Adipocyte (in vitro differentiated cells): ENCODE measurements around the gene OR51I2.

ENCODE experiments used
- DNase-seq: peaks from one replicate; pipeline ENCODE4 v3.0.0-alpha.2; 2015; ENCODE audit warnings: low read depth
- H3K27me3 ChIP-seq: replicated peaks from 2 replicates; pipeline ENCODE4 v1.7.0; 2013; ENCODE audit warnings: mild to moderate bottlenecking, low read length, moderate library complexity; ENCODE audit not compliant: control insufficient read depth, insufficient read depth
- H3K36me3 ChIP-seq: 2 replicates; pipeline ENCODE4 v1.7.0; 2013; ENCODE audit warnings: low read length, mild to moderate bottlenecking, moderate library complexity; ENCODE audit not compliant: control insufficient read depth, insufficient read depth, severe bottlenecking
- H3K4me1 ChIP-seq: 2 replicates; pipeline ENCODE4 v1.7.0; 2013; ENCODE audit warnings: mild to moderate bottlenecking, low read length, moderate library complexity; ENCODE audit not compliant: control insufficient read depth, insufficient read depth
- H3K4me3 ChIP-seq: 2 replicates; pipeline ENCODE4 v1.7.0; 2013; ENCODE audit warnings: mild to moderate bottlenecking, low read length, moderate library complexity
- H3K9ac ChIP-seq: 2 replicates; pipeline ENCODE4 v1.7.0; 2013; ENCODE audit warnings: mild to moderate bottlenecking, low read length, moderate library complexity
- H3K9me3 ChIP-seq: 2 replicates; pipeline ENCODE4 v1.7.0; 2013; ENCODE audit warnings: mild to moderate bottlenecking, low read length, moderate library complexity; ENCODE audit not compliant: control insufficient read depth

The OR51I2 gene, protein sequence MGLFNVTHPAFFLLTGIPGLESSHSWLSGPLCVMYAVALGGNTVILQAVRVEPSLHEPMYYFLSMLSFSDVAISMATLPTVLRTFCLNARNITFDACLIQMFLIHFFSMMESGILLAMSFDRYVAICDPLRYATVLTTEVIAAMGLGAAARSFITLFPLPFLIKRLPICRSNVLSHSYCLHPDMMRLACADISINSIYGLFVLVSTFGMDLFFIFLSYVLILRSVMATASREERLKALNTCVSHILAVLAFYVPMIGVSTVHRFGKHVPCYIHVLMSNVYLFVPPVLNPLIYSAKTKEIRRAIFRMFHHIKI

DNA sequence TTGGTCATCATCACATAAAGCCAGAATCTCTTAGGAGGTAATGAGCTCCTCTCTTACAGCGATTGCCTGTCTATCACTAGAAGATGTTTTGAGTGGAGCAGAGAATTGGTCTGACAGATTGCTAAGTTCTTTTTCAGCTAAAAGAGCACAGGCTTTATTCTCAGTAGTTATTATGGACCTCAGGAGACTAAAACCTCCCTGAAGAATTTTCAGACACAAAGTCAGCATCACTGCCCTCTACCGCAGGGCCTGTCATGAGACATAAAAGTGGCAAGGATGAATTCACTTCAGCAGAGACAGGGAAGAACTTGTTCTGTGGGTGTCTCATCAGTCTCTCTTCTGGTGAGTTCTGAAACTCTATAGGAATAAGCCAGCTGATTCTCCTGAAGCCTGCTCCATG is at the start of gene OR51I2:
OR51I2 (plus strand) TSS at position 301 of the 400 bp plus-strand sequence. CDS start 4,166 bp downstream, outside the sequence.
- no peak within 1 kb of the TSS for H3K4me3 ChIP-seq
- H3K27me3 ChIP-seq, result peaks cover 5% of the 10 kb centered on the region
- no peak for DNase-seq
- H3K9me3 ChIP-seq, result no peaks in the 10 kb centered on the region
- no peak within 1 kb of the TSS for H3K9ac ChIP-seq
- H3K4me1 ChIP-seq, result no peaks in the 10 kb centered on the region
- H3K36me3 ChIP-seq, result no peaks in the 10 kb centered on the region

DNA sequence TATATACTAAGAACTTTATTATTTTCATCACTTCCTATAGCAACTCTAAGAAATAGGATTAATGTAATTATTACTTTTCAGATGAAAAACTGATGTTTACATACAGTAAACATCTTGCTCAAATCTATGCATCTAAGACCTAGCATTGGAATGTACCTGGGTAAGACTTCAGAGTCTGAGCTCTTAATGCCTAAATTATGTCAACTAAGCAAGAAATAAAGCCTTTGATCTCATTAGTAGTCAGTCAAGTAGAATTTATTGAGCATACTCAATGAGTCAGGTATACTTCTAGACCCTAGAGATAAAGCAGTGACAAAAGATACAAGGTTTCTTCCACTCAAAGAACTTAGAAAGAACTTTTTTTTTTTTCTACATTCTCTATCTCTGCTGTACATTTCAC is 44.0 kb upstream of the OR51I2 start:
- no peaks in the 10 kb centered on the region for H3K4me1 ChIP-seq
- no peak for DNase-seq
- H3K9me3 ChIP-seq, result no peaks in the 10 kb centered on the region

DNA sequence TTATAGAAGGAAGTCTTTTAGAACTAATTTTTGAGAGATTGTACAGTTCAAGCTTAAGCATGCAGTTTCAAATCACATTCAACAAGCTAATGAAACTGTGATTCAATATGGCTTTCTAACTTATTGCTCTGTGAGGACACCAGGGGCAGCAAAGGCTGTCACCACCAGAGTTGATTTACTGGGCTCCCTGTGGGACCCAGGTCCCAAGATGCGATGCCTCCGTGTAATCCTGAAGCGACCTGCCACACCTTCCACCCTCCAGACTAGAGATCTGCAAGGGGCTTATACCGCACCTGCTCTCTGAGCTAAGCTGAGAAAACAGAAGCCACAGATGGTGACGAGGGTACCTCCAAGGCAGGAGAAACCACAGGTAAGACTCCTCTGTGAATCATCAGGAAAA is 28.1 kb upstream of the OR51I2 start:
- no peak overlapping the region for H3K4me3 ChIP-seq
- H3K9ac ChIP-seq, result no peak overlapping the region
- no peaks in the 10 kb centered on the region for H3K4me1 ChIP-seq
- H3K36me3 ChIP-seq, result no peaks in the 10 kb centered on the region
- no peaks in the 10 kb centered on the region for H3K9me3 ChIP-seq
- DNase-seq, result no peak
- peaks cover 6% of the 10 kb centered on the region for H3K27me3 ChIP-seq

More for the DNA sequence above, 44.0 kb upstream of the OR51I2 start:
- H3K9ac ChIP-seq, result no peak overlapping the region
- no peaks in the 10 kb centered on the region for H3K36me3 ChIP-seq
- peaks cover 6% of the 10 kb centered on the region for H3K27me3 ChIP-seq
- H3K4me3 ChIP-seq, result no peak overlapping the region

DNA sequence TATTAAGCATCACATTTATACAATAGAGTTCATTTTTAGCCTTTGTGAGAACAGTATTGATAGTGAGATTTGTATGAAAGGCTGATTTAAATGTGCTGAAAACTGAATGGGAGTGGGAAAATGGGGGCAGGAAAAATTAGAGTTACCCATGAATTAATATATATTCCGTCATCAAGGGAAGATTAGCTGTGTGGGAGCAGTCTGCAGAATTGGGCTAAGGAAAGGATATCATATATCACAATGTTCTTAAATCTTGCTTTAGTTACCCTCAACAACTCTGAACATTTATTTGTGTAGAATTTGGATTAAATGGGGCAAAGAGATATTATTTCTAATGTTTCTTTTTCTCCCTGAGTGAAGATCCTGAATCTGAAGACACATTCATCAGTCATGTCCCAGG is 27.3 kb upstream of the OR51I2 start, which contains the start of gene OR51Q1:
OR51Q1 (plus strand) TSS at position 301 of the 400 bp plus-strand sequence; CDS start at position 391, 90 bp downstream.
- no peaks in the 10 kb centered on the region for H3K36me3 ChIP-seq

DNA sequence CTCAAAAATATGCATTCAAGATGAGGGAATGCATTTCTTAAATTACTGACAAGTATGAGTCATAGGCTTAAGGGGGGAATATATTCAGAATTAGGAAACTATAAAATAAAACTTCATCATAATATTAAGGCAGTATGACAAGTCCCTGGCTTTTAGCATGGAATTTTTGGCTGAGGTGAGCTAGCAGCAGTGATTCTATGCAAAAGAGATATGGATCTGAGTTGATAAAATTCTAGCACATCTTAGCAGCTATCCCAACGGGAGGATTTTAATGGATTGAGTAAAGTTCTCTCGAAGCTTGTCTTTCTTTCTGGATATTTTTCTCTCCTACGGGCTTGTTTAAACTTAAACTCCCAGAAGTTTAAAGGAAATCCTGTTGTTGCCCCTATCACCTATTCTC is 26.0 kb upstream of the OR51I2 start:
- DNase-seq, result no peak
- Histone ChIP-seq H3K9ac (no peak overlapping the region), H3K27me3 (peaks cover 6% of the 10 kb centered on the region), H3K4me1 (no peaks in the 10 kb centered on the region), H3K36me3 (no peaks in the 10 kb centered on the region), H3K4me3 (no peak overlapping the region), H3K9me3 (no peaks in the 10 kb centered on the region)

More for the DNA sequence above, 27.3 kb upstream of the OR51I2 start, which contains the start of gene OR51Q1:
- DNase-seq, result no peak
- H3K9ac ChIP-seq, result no peak within 1 kb of the TSS
- H3K4me1 ChIP-seq, result no peaks in the 10 kb centered on the region
- H3K27me3 ChIP-seq, result peaks cover 6% of the 10 kb centered on the region
- H3K9me3 ChIP-seq, result no peaks in the 10 kb centered on the region
- no peak within 1 kb of the TSS for H3K4me3 ChIP-seq

DNA sequence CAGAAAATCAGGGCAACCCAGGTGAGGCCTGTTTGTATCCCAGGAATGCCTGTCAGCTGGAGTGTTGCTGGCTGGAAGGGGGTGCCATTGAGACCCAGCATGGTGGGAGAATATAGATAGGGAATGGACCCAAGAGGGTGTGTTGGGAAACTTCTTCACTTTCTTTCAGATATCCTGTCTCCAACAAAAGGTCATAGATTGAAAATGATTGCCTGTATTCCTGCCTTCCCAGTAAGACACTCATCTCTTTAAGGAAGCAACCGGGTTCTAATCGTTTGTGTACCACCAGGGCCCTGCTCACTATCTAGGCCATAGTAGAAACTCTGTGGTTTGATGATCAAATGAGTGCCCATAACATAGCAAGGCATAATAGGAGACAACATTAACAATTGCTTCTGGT is 7.7 kb upstream of the OR51I2 start, which contains the start of gene OR51I1:
OR51I1 (minus strand) TSS at position 101 of the 400 bp plus-strand sequence; CDS start at position 101, 0 bp downstream.
- Histone ChIP-seq H3K4me1 (no peaks in the 10 kb centered on the region), H3K27me3 (peaks cover 7% of the 10 kb centered on the region), H3K36me3 (no peaks in the 10 kb centered on the region), H3K4me3 (no peak within 1 kb of the TSS), H3K9me3 (no peaks in the 10 kb centered on the region), H3K9ac (no peak within 1 kb of the TSS)
- no peak for DNase-seq

DNA sequence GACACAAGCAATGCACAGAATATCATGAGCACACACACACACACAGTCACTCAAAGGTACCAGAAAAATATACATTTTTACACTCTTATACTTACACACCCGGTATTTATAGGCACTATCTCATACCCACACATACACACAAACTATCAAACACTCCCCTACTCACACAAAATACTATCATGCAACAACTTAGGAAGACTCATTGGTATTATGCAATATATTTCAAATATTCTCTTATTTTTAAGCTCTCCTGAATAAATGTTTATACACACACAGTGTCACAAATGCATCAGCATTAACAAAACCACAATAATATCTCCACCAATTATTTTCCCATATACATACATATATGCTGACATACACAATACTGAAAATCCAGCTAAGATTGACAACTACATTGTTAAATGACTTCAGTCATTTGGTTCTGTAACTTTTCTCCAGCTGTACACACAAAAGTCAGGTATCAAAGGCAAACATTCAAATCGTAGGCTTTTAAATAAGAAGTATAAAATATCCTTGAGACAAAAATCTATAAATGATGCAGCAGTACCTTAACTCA is 5.2 kb upstream of the OR51I2 start:
- Histone ChIP-seq H3K4me1 (no peaks in the 10 kb centered on the region), H3K36me3 (no peaks in the 10 kb centered on the region), H3K9me3 (no peaks in the 10 kb centered on the region), H3K9ac (no peak overlapping the region), H3K4me3 (no peak overlapping the region), H3K27me3 (peaks cover 7% of the 10 kb centered on the region)
- DNase-seq, result no peak

DNA sequence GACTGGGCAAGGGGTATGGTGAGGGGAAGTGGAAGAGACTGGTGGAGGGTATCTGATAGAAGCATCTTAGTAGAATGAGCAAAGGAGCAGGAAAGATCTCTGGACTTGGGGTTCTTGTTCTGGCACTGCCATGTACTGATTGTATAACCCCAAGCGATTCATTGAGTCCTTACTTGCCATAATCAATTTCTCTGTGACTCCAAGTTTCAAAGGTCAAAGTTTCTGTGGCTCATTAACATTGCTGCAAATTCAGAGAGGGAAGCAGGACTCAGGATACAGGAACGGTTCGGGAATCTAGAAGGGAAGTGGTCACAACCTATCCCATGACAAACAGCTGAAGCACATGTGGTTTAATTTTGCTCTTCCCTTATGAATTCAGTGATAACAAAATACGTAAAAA is 309 bp downstream of the OR51I2 start:
- Histone ChIP-seq H3K4me3 (no peak overlapping the region), H3K9ac (no peak overlapping the region), H3K4me1 (no peaks in the 10 kb centered on the region), H3K27me3 (peaks cover 5% of the 10 kb centered on the region), H3K36me3 (no peaks in the 10 kb centered on the region), H3K9me3 (no peaks in the 10 kb centered on the region)
- no peak for DNase-seq

DNA sequence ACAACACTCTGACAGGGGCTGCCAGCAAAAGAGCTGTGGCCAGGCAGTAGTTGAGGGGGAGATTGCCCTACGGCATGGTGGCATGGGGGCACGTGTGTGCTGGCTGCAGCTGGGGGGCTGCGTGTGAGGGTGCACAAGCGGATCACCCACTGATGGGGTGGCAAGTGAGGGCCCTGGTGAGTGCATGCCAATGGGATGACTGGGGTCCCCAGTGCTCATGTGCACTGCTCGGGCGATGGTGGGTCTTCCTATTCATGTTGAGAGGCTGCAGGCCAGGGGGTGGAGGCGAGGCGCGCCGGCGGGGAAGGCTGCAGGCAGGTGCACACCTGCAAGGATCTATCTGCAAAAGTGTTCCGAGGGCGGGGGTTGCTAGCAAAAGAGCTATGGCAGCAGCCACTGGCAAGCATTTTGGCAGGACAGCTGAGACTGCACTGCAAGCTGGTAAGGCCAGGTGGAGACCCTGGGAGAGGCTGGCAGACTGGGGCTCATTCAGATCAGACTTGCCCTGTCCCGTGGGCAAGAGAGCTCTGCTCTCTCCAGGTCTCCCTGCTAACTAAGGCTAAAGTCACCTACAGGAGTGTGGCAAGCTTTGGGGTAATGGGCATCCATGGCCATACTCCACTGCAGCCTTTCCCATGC is 12.0 kb downstream of the OR51I2 start:
- H3K9me3 ChIP-seq, result no peaks in the 10 kb centered on the region
- no peak for DNase-seq
- H3K4me1 ChIP-seq, result peaks cover 8% of the 10 kb centered on the region
- H3K27me3 ChIP-seq, result no peaks in the 10 kb centered on the region
- no peak overlapping the region for H3K4me3 ChIP-seq
- H3K36me3 ChIP-seq, result no peaks in the 10 kb centered on the region
- H3K9ac ChIP-seq, result no peak overlapping the region

DNA sequence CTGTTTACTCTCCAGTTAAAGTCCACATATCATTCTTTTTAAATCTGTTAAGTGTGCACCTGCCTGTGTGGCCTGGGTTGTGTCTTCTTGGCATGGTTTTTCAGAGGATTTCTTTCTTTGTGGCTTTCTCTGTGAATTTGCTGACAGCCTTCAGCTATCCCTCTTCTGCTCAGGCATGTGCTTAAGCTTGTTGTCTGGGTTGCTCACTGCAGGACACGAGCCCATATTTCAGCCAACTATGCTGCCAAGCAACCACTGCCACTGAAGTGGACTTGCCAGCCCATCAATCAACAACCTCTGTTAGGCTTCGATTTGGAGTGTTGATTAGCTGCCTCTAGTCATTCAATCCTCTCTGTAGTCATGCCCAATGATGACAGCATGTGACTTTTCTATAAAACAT is 18.4 kb downstream of the OR51I2 start:
- no peak for DNase-seq
- Histone ChIP-seq H3K4me1 (no peaks in the 10 kb centered on the region), H3K27me3 (peaks cover 10% of the 10 kb centered on the region), H3K4me3 (no peak overlapping the region), H3K9me3 (no peaks in the 10 kb centered on the region), H3K9ac (no peak overlapping the region), H3K36me3 (no peaks in the 10 kb centered on the region)

DNA sequence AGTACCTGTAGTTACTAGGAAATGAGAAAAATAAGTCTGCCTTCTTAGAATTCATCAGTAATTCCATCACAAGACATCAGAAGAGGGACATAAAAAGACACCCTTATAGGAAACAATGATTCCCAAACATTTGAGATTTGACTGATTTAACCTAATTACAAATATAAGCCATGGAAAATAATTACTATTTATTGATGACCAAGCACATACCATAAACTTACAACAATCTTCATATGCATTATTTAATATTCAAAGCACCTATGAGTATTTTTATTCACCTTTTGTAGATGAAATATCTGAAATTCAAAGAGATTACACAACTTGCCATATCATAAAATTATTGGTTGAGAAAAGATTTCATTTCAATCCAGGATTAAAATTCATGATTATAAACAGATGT is 24.8 kb downstream of the OR51I2 start:
- Histone ChIP-seq H3K4me1 (no peaks in the 10 kb centered on the region), H3K36me3 (no peaks in the 10 kb centered on the region), H3K9ac (no peak overlapping the region)

More for the DNA sequence above, 24.8 kb downstream of the OR51I2 start:
- Histone ChIP-seq H3K9me3 (no peaks in the 10 kb centered on the region), H3K27me3 (peaks cover 8% of the 10 kb centered on the region), H3K4me3 (no peak overlapping the region)
- no peak for DNase-seq
